NCI-H82 treated with DMSO at 0.1 percent for 48 hours (cell line): ENCODE data around the gene MTIF3.

Source experiments
- DNase-seq: peaks from one replicate; lab custom pipeline; 2025; ENCODE audit not compliant: unreplicated experiment; lab: John Stamatoyannopoulos, UW

MTIF3 gene

DNA sequence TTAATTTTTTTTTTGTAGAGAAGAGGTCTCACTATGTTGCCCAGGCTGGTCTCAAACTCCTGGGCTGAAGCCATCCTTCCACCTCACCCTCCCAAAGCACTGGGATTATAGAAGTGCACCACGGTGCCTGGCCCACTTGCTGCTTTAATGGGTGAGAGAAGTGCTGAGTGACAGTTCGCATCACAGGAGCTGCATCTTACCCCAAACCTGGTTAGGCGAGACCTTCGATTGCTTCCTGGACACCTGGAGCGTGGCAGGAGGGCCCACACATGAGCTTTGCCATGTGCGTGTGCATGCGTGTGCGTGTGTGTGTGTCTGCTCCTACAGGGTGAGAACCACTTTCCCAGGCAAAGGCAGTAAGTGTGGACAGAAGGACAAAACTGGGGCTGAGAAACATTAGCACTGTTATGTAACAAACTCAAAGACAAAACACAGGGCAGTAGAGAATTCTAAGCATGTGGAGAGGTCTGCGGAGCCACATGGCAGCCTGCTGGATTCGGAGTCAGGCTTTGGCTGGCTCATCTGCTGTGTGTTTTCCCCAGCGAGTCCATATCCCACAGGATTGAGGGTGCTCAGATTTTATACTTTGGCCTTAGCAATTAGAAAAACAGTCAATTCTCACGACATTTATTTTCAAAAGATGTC is 11.7 kb upstream of the MTIF3 start:
- DNase-seq, result no peak

GRCh38 chr13:27455331-27455855 is 5.0 kb upstream of the MTIF3 start:
- DNase-seq, result no peak

- DNase-seq, result no peak
Measured at GRCh38 chr13:27450921-27451471, 632 bp upstream of the MTIF3 start.

DNA sequence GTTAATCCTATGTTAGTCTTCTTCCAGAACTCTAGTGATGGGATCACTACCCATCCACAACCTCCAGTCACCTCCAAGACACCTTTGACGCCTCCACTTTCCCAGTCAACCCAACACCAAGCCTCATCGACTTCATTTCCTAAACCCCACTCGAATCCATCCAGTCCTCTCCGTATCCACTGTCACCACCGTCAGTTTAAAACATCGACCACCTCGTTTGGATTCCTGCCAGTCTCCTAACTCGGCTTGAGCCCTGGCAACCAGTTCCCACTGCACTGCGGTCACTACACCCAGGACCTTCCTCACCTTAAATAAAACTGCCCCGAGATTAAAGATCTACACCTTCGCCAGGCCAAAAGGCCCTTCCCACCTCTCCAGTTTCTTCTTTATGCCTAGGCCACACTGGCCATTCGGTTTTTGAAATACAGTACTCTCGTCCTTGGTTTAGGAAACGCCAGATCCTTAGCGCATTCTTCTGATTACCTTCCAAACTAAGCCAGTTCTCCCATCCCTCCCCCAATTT is 1.2 kb downstream of the MTIF3 start:
- DNase-seq, result peak; percentile 16

- no peak for DNase-seq
Measured at GRCh38 chr13:27448308-27448707, 2.1 kb downstream of the MTIF3 start.

GRCh38 chr13:27446986-27447583 is 3.3 kb downstream of the MTIF3 start:
- peak; percentile 8 for DNase-seq

- no peak for DNase-seq
Measured at GRCh38 chr13:27442797-27443196, 7.6 kb downstream of the MTIF3 start.

DNA sequence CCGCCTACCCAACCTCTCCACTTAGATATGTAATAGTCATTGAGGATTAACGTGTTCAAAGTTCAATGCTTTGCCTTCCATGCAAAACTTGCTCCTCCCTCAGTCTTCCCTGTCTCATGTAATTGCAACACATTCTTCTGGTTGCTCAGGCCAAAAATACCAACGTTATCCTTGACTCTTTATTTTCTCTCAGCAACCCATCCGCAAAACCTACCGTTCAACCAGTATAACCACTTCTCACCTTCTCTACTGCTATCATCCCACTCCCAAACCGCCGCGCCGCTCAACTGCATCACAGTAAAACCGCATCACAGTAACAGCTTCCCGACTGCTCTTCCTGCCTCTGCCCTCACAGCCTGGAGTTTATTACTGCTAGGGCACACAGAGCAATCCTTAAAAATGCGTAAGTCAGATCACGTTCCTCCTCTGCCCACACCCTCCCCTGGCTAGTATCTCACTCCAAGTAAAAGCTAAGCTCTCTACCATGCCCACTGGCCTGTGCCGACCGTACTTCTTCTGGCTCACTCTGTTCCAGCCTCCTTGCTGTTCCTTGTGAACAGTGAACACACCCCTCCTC is 8.2 kb downstream of the MTIF3 start:
- no peak for DNase-seq

DNA sequence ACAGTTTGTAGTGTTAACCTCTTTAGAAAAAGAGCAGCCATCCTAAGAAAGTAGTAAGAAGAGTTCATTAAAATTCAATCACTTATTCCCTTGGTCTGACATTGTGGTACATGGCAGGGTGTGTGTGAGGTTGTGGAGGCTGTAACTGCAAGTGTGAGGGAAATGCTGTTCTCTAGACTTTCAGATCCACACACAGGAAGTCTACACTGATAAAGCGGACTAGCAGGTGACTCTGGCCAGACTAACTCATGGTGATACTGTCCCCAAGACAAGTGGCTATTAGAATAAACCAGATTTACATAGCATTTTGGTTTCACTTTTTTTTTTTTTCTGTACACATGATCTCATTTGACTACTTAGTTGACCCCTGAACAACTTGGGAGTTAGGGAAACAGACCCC is 10.0 kb downstream of the MTIF3 start:
- DNase-seq, result no peak

DNA sequence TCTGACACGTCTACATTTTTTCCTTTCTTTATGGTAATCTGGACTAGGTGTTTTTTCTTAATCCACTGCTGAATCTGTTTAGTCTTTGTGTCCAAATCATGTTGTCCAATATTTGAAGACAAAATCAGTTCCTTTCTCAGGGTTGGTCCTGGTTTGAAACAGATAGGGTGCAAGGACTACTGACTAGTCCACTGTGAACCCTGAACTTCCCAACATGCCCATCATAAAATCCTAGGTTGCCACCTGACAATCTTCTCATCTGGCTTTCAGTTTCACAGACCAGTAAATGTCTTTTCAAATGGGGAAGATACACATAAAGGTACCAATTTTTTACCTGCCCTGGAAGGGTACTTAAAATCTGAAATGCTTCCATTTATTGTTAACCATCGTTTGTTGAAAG is 13.2 kb downstream of the MTIF3 start:
- DNase-seq, result no peak

DNA sequence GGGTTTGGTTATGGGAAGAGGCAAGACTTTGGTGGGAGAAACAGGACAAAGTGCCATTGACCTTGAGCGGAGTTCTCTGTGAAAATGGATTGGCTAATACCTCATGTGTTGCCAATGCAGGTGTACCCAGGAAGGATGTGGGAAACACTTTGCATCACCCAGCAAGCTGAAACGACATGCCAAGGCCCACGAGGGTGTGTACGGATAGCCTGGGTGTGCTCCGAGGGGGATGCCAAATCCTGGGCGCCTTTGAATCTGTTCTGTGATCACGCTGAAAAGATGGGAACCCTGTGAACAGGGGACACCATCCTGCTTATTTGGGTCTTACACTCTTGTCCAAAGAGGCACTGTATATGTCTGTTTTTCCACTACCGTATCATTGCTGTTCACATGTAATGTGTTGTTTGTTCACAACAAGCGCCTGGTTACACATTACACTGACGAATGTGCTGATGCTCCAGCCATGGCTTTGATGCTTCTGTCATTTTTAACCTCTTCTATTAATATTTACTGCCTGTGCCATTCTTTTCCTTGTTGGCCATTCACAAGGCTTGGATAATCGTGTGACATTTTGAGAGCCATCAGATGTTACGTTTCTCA is 17.7 kb downstream of the MTIF3 start:
- no peak for DNase-seq

DNA sequence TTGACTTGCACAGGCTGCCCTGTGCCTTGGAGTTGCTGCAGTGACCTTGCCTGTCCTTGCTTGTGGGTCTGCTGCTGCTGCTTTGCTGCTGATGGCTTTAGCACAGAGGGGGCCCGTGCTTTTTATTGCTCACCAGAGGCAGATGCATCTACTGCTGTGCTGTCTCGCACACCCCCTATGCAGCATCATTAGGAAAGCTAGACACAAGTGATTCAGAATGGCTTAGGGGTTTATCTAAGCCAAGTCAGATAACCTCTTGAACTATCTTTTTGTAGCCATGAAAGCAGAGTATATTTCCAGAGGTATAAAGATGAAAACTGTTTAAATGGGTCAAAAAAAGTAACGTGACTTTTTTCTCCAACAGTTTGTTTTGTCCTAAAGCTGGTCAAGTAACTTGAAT is 18.2 kb downstream of the MTIF3 start:
- DNase-seq, result no peak

DNA sequence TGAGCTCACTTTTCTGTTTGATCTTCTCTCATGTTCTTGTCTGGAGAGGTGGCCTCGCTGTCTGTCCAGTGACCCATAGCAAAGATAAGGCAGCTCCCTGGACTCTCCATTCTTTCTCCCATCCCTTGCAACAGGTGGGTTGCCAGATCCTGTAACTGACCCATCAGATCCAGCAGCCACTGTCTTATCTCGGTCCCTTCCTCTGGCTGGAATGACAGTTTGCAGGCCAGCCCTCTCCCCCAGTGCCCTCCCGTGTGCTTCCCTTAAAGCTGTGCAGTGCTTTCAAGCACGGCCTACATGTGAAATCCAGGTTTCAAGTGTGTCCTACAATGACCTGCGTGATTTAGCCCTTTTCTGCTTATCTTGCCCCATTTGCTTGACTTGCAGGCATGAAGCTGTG is 22.2 kb downstream of the MTIF3 start:
- DNase-seq, result no peak

DNA sequence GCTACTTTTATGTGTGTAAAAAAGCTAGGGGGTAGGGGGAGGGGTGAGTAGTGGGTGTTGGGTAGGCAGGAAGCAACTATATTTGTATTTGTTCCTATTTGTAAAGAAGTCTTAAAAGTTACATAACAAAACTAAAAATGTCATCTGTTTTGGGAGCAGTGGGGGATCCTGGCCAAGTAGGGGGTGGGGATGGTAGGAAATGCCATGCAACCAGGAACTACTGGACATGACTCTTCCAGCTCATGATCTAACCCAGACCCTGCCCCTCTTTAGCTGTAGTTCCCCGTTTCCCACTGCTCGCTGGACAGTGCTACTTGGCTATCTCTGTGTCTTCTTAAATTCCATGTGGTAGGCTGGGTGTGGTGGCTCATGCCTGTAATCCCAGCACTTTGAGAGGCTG is 22.7 kb downstream of the MTIF3 start:
- DNase-seq, result no peak

- DNase-seq, result peak; percentile 63
Measured at GRCh38 chr13:27425918-27426630, 24.3 kb downstream of the MTIF3 start.

- DNase-seq, result no peak
Measured at GRCh38 chr13:27425158-27425917, 25.0 kb downstream of the MTIF3 start.

GRCh38 chr13:27424246-27425157 is 25.9 kb downstream of the MTIF3 start, which contains the start of gene GTF3A:
Gene GTF3A (plus strand): TSS chr13:27424619.
- peak; percentile 70 for DNase-seq

DNA sequence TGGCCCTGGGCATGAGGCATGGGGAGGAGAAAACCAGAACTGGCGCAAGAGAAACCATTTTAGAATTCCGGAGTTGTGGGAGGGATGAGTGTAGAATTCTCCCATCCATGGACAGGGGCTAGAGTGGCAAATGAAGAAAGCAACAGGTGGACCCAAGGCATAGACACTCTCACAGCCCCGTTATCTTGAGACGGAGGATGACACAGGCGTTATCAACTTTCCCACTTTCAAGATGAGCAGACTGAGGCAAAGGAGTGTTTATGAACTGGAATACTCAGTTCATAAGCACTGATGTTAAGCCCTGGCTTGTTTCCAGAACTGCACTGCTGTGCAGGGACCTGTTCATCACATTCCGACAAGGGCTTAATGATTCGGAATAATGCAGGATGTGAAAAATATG is 27.0 kb downstream of the MTIF3 start:
- DNase-seq, result no peak
